ENCODE data around the gene IL4R.
"Not testable (repeated sequence)": the region's sequence is repeated elsewhere in the genome, so short reads cannot be mapped to it uniquely, and the experiment has no call there.

Gene IL4R

DNA sequence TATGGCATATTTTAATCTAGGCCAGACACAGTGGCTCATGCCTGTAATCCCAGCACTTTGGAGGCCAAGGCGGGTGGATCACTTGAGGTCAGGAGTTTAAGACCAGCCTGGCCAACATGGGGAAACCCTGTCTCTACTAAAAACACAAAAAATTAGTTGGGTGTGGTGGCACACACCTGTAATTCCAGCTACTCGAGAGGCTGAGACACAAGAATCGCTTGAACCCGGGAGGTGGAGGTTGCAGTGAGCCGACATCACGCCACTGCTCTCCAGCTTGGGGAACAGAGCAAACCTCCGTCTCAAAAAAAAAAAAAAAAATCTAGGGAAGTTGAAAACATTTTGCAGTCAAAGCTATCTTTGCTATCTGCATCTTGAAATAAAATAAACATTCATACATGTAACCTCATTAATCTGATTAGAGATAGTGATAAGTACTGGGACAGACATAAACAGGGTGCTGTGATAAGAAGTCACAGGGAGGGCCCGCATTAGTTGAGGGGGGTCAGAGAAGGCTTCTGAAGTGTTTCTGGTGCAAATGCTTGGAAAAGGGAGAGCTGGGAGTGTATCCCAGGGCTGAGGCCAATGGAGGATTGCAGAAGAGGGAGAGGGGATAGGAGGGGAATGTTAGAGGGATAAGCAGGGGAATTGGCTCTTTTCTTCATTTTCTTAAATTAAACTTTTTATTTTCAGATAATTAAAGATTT is 15.8 kb downstream of the IL4R start:
- not testable (repeated sequence) for DNase-seq (ENCODE audit: low read depth)

DNA sequence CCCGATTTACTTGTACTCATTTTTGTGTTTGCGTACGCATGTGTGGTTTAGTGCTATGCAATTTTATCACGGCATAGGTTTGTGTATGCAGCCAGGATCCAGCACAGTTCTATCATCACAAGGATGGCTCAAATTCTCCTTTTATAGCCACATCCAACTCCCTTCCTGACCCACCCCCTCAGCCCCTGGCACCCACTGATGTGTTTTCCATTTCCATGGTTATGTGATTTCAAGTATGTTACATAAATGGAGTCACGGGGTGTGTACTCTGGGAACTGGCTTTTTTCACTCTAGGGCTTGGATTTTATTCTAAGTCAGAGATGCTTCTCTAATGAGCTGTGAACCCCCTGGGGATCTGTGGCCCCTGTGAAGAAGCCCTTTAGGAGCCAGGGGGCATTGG is 16.8 kb downstream of the IL4R start:
- peak; percentile 74 for DNase-seq (ENCODE audit: low read depth)

DNA sequence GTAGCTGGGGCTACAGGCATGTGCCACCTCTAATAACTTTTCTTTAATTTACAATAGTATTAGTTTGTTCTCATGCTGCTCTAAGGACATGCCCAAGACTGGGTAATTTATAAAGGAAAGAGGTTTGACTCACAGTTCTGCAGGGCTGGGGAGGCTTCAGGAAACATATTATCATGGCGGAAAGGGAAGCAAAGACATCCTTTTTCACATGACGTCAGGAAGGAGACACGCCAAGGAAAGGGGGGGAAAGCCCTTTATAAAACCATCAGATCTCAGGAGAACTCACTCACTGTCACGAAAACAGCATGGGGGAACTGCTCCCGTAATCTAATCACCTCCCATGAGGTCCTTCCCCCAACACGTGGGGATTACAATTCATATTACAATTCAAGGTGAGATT is 18.3 kb downstream of the IL4R start:
- no peak for DNase-seq (ENCODE audit: low read depth)

DNA sequence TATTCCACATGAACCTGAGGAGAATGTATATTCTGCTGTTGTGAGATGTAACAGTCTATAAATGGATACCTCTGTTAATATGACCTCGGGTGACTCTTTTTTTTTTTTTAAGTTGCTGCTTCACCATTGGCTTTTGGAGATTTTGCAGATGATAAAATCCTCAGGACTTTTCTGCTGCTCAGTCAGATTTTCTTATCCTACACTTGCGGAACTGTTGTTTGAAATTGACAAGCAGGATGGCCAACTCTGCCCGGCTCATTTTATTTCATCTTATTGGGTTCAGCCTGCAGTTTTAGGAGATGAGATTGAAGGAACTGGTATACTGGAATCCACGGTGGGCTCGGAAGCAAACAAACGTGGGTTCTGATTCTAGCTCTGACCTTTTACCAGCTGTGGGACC is 19.3 kb downstream of the IL4R start:
- DNase-seq (ENCODE audit: low read depth), result no peak

DNA sequence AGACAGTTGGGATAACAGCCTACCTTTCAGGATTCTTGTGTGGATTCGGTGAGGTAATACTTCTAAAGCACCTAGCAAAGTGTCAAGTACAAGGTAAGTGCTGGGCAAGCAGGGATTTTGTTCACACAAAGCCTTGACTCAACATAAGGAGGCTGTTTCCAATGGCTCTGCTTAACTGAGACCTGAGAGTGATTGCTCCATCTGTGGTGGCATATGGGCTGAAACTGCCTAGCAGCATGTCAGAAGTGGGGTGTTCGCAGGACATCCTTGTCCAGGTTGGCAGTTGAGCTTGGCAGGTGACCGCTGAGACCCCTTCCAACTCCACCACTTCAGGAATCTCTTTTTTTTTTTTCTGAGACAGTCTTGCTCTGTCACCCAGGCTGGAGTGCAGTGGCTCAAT is 19.8 kb downstream of the IL4R start:
- DNase-seq (ENCODE audit: low read depth), result no peak

DNA sequence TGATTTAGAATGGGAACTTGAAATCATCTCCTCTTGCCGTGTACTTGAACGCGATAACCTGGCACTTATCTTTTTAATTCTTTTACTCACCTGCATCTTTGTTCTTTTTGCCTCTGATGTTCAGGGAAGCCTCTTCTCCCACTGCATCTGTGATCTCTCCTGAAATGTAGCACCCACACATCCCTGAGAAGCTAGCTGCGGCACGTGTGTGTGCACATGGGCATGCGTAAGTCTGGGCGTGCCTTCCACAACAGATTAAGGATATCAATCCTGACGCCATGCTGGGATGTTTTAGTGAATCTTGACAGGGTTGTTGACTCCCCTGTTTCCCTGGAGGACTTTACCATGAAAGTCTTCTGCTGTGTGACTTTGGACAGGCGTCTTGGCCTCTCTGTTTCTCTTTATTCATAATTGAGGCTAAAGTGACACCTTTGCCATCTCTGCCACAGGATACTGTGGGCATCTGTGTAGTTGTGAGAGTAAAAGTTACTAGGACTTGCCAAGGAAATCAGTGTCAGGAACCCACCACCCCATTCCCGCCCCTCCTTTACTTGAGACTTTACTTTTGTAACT is 20.5 kb downstream of the IL4R start:
- no peak for DNase-seq (ENCODE audit: low read depth)

DNA sequence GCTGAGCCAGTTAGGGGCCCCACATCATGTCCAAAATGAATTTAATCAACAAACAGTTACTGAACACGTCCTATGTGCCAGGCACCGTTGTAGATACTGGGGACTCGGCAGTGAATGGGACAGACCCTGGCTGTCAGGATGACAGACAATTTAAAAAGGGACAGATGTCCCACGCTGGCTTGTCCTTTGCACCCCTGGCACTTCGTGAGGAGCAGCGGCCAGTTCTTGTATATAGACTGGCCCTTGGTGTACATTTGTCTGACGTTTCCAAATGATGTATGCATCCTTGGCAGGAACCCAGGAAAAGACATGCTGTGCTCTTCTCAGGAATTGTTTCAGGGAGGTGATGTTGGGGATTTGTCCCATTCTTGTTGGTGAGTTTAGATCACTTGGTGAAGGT is 21.1 kb downstream of the IL4R start:
- DNase-seq (ENCODE audit: low read depth), result no peak

DNA sequence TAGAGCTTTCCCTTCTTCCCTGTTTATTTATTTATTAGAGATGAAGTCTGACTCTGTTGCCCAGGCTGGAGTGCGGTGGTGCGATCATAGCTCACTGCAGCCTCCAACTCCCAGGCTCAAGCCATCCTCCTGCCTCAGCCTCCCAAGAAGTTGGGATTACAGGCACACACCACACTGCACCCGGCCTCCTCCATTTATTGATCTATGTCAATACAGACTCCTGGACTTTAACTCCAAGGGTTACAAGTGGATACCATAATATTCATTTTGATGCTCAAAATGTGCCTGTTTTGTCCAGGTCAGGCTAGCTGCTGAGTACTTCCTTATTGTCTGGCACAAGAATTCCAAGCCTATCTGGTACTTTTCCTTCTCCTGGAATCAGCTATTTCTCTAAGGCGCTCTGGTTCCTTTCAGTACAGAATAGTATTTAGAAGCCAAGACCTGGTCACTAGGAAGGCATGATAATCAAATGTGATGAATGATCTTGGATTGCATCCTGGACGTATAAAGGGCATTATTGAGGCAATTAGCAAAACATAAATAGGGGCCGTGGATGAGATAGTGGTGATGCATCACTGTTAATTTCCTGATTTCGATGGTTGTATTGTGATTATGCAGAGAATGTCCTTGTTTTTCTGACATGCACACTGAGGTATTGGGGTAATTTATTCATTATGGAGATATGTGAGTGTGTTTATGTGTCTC is 21.7 kb downstream of the IL4R start:
- DNase-seq (ENCODE audit: low read depth), result peak; percentile 79

DNA sequence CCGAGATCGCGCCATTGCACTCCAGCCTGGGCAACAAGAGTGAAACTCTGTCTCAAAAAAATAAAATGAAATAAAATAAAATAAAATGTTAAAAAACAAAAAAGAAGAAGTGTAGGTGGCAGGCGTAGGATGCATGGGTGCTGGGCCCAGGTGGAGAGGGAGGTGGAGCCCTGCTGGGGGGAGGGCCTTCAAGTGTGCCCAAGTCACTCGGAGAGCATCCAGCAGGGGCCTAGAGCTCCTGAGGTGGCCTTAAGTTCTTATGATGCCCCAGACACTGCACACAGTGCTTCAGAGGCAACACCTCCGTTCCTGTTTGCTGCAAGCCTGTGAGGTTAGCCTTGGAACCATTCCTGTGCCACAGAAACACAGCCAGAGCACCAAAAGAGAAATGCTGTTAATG is 23.2 kb downstream of the IL4R start:
- DNase-seq (ENCODE audit: low read depth), result no peak

DNA sequence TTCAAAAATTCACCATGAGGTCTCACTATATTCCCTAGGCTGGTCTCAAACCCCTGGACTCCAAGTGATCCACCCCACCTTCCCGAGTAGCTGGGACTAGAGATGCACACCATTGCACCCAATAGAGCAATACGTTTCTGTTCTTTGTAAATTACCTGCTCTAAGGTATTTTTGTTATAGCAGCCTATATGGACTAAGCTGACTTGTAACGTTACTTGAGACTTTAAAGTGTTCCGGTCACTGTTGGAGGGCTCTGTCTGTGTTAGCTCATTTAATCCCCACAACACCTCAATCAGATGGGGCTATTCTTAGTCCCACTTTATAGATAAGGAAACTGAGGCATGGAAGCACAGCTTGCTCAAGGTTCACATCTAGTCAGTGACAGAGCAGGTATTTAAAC is 25.4 kb downstream of the IL4R start:
- no peak for DNase-seq (ENCODE audit: low read depth)

DNA sequence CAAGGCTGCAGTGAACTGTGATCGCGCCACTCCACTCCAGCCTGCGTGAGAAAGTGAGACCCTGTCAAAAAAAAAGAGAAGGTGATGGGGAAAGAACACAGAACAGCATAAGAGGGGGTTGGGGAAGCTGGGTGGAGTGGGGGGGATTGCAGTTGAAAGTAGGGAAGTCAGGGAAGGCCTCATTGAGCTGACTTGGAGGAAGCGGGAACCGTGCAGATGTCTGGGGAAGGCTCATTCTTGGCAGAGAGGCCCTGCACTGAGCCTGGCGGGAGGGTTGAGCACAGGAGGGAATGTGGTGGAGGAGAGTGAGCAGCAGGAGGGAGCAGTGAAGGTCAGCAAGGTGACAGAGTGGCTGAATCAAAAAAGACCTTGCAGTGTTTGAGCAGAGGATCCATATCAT is 26.9 kb downstream of the IL4R start:
- DNase-seq (ENCODE audit: low read depth), result no peak

DNA sequence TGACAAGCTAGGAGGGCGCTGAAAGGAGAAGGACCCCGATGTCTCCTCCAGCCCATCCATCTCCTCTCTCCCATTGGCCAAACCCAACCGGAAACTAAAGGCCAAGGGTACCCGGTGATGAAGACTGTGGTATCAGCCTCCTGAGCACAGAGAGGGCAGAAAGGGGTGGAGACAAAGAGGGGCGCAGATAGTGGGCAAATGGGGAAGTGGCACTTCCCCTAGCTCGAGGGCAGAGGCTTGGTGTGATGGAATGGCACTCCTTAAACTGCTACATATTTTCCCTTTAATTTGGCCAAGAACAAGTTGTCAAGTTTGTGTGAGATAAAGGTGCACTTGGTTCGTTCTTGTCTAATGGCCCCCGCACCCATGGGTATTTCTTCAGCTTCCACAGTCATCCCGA is 27.8 kb downstream of the IL4R start:
- DNase-seq (ENCODE audit: low read depth), result no peak

DNA sequence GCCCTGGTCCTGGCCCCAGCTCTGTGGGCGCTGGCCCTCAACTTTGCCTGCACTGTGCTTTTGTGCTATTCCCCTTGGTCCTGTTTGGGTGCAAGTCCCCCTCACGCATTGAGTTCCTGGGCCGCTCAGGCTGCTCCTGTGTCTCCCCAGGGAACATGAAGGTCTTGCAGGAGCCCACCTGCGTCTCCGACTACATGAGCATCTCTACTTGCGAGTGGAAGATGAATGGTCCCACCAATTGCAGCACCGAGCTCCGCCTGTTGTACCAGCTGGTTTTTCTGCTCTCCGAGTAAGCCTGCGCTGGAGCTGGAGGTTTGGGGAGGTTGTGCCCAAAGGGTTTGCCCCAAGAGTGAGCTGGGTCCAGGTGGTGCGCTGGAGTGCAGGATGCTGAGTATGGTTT is 28.2 kb downstream of the IL4R start:
- DNase-seq (ENCODE audit: low read depth), result no peak

DNA sequence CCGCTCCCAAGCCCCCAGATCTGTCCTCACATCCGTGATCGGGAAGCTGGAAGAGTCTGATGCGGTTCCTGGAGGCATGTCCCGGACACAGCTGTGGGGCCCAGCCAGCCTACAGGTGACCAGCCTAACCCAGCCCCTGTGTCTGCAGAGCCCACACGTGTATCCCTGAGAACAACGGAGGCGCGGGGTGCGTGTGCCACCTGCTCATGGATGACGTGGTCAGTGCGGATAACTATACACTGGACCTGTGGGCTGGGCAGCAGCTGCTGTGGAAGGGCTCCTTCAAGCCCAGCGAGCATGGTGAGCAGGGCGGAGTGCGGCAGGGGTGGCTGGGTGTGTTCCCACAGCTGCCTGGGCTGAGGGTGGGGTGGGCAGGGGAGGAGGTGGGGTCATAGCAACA is 30.9 kb downstream of the IL4R start:
- DNase-seq (ENCODE audit: low read depth), result no peak

DNA sequence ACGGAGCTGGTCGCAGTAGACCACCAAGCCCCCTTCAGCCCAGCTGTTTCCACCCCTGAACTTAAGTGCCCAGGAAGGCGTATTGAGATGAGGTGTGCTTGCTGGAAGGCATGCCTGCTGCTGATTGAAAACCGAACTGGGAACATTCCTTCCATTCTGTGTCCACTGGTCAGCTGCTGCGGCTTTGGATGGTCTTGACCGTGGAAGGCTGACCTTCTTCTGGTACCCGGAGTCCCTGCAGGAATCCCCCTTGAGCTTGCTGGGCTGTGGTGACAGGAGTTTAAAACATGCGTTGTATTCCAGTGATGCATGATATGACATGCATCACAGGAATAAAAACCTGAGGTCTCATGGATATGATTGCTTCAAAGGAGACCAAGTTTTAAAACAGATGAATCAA is 31.4 kb downstream of the IL4R start:
- DNase-seq (ENCODE audit: low read depth), result no peak

DNA sequence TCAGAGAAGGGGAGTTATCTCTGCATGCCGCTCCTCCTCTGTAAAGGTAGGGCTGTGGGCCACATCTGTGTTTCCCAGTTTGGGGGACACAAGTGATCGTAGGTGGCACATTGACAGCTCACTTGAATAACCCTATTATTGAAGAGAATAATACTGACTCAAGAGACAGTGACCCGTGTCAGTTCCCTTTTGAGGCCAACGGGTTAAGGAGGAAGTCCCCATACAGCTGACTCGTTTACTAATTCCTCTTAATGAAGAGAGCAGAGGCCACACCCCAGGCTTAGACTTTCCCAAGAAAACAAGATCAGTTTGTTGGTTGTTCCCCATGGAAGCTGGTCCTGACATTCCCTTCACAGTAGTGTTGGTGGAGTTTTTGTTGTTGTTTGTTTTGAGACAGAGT is 33.0 kb downstream of the IL4R start:
- no peak for DNase-seq (ENCODE audit: low read depth)

DNA sequence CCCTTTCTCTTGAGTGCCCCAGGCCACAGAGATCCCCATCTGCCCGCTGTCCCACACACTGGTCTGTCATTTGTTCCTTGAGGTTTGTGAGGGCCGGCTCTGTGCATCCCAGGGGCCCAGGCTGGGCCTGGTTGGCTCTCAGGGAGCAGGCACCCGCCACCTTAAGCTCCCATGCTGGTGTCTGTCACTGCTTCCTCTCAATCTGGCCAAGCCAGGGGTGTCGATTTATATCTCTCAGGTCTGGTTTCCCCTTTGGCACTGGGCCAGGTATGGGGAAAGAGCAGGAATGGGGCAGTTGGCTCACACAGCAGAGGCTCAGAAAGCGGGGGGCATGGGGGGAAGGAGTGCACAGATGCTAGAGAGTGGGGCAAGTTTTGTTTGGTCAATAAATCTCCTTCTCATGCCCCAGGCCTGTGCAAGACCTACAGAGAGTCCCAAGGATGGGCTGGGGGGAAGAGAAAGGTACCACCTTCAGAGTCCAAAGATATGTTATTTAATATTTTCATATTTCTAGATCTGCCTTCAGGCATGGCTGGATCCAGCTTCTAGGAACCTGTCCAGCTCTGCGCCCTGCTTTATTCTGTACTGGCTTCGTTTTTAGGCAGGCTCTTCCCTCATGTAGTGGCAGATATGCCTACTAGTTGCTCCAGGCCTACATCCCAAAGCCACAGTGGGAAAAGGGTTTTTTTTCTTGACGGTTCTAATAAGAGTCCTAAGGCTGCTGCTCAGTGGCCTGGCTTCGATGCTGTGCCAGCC is 34.3 kb downstream of the IL4R start:
- no peak for DNase-seq (ENCODE audit: low read depth)

DNA sequence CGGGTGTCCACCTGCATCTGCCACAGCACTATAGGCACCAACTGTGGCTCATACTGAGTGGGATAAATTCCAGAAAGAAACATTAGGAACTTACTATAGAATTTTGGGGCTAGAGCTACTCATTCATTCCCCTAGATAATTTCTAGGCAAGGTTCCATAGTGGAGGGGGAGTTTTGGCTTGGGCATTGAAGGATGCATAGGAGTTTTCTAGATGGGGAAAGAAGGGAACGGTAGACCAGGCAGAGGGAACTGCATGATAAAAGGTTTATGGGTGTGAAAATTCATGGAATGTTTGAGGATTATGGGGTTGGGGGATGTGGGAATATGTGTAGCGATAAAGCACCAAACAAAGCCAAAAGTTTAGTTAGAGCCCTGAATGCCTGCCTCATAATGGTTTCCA is 35.5 kb downstream of the IL4R start:
- no peak for DNase-seq (ENCODE audit: low read depth)

DNA sequence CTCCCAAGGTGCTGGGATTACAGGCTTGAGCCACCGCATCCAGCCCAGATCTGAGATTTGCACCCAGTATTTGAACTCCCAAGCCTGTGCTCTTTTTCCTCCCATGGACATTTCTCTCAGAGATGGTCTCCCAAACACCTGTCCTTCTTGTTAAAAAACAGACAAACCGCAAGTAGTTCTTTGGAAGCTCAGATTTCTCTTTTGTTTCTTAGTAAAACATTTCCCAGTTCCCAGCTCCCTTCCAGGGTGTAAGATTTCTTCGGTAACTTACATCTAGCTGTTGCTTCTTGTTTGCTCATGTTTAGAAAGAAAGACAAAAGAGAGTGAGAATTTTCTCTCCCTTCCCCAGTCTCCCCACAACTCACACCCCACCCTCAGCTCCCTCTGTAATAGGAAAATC is 36.2 kb downstream of the IL4R start:
- no peak for DNase-seq (ENCODE audit: low read depth)

DNA sequence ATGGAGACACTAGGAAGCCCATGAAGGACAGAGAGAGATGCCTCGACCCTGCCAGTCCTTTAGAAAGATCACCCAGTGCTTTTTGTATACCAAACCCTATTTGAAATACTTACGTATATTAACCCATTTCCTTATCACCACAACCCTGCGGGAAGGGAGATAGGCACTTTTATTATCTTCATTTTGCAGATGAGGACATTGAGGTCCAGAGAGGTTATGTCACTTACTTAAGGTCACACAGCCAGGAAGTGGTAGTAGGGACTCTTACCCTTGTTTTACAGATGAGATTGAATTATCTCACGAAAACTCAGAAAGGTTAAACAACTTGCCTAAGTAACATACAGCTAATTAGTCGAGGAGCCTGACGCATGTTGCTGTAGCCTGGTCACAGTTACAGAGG is 38.2 kb downstream of the IL4R start:
- no peak for DNase-seq (ENCODE audit: low read depth)

DNA sequence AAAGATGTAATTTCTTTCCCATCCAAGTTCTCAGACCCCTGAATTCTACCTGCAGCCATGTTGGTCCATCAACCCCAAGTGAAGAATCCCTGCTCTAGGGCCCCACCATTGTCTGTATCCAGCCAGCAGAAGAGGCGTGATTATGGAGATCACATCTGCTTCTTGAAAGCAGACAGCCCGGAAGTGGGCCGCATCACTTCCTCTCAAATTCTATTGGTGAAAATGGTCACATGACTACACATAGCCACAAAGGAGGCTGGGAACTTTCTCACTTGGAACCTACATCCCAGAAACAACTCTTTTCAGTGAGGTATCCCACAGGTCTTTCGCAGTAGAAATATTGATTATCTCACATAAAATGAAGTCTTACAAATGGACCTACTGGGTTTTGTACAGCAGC is 40.1 kb downstream of the IL4R start:
- no peak for DNase-seq (ENCODE audit: low read depth)

DNA sequence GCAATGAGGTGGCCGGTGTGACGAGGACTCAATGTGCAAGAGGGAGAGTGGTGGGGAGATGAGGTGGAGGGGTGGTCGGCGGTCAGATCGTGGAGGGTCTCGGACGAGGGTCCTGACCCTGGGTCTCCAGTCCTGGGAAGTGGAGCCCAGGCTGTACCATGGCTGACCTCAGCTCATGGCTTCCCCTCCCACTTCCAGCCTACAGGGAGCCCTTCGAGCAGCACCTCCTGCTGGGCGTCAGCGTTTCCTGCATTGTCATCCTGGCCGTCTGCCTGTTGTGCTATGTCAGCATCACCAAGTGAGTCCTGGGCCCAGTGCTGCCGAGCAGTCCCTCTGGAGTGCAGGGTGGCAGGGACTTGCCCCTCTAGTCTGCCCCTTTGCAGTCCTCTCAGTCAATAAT is 41.8 kb downstream of the IL4R start:
- DNase-seq (ENCODE audit: low read depth), result no peak

DNA sequence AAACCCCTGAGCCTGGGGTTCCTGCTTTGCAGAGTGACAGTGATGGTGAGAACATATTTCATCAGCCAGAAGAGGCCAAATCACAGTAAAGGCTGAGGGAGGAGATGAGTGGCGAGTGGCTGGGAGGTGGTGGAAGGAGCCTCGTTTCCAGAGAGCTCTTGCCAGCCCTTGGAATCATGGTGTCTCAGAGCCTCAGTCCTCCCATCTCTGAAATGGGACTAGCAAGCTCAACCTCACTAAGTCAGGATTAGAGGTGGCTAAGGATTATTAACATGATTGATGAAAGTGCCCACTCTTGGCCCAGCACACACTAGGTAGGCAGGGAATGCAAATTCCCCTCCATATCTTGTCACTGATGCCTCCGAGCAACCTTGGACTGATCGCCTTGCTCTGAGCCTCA is 43.0 kb downstream of the IL4R start:
- DNase-seq (ENCODE audit: low read depth), result no peak
